Dedifferentiated amniotic fluid mesenchymal stem cell (primary cell): Measurements from ENCODE around the gene KRT75.
"Not testable (repeated sequence)": the region's sequence is repeated elsewhere in the genome, so short reads cannot be mapped to it uniquely, and the experiment has no call there.

Experiments used
- DNase-seq: peaks from one replicate; pipeline ENCODE4 v3.0.0-alpha.2; 2016; ENCODE audit errors: extremely low spot score

The KRT75 gene

GRCh38 chr12:52415870-52416750 lies 18.1 kb downstream of the KRT75 start:
- peak; percentile 16 for DNase-seq

- no peak for DNase-seq
Measured at GRCh38 chr12:52414936-52415335, 19.2 kb downstream of the KRT75 start.

- DNase-seq: no peak
Measured at GRCh38 chr12:52413782-52414345, 20.3 kb downstream of the KRT75 start.

- no peak for DNase-seq
Measured at GRCh38 chr12:52413202-52413601, 21.0 kb downstream of the KRT75 start.

GRCh38 chr12:52411815-52412214 lies 22.4 kb downstream of the KRT75 start:
- DNase-seq: no peak

GRCh38 chr12:52410589-52411248 lies 23.5 kb downstream of the KRT75 start:
- not testable (repeated sequence) for DNase-seq

GRCh38 chr12:52407918-52408317 lies 26.3 kb downstream of the KRT75 start:
- no peak for DNase-seq

- no peak for DNase-seq
Measured at GRCh38 chr12:52405922-52406385, 28.2 kb downstream of the KRT75 start, which contains the start of gene KRT82. Gene KRT82, minus strand, starts transcription at chr12:52406335. Its CDS starts 58 bp downstream, at chr12:52406277.

- DNase-seq: no peak
Measured at GRCh38 chr12:52404951-52405350, 29.2 kb downstream of the KRT75 start.

GRCh38 chr12:52403561-52403960 lies 30.6 kb downstream of the KRT75 start:
- no peak for DNase-seq

- no peak for DNase-seq
Measured at GRCh38 chr12:52402873-52403540, 31.2 kb downstream of the KRT75 start.

GRCh38 chr12:52402377-52402776 lies 31.8 kb downstream of the KRT75 start:
- DNase-seq: no peak

GRCh38 chr12:52401926-52402325 lies 32.2 kb downstream of the KRT75 start:
- no peak for DNase-seq

GRCh38 chr12:52401526-52401925 lies 32.6 kb downstream of the KRT75 start:
- no peak for DNase-seq

GRCh38 chr12:52400906-52401305 lies 33.3 kb downstream of the KRT75 start:
- DNase-seq: no peak

GRCh38 chr12:52399756-52400155 lies 34.4 kb downstream of the KRT75 start:
- DNase-seq: no peak

- DNase-seq: no peak
Measured at GRCh38 chr12:52398176-52398575, 36.0 kb downstream of the KRT75 start.

- no peak for DNase-seq
Measured at GRCh38 chr12:52396656-52397055, 37.5 kb downstream of the KRT75 start.

GRCh38 chr12:52395761-52396434 lies 38.3 kb downstream of the KRT75 start:
- DNase-seq: no peak

GRCh38 chr12:52394836-52395405 lies 39.2 kb downstream of the KRT75 start:
- DNase-seq: no peak

- DNase-seq: no peak
Measured at GRCh38 chr12:52392465-52393007, 41.6 kb downstream of the KRT75 start.
